Esophagus squamous epithelium (tissue), 5 donors: ENCODE data around the gene TNFRSF11A. TPM values are rescaled to one million over a fixed set of nuclear protein-coding genes. Genes with fewer than 3 reads are reported as not detected.

ENCODE experiments used
- DNase-seq: peaks from one replicate; lab custom pipeline; 2025; lab: John Stamatoyannopoulos, UW
- H3K27ac ChIP-seq, 4 donors: fragments of 200-600 bp; sonication (generic); one replicate each; pipeline ENCODE4 v1.5.1; 2016 to 2019; ENCODE audit warnings: mild to moderate bottlenecking in 1 of 4
- H3K27me3 ChIP-seq, 4 donors: fragments of 200-600 bp; sonication (generic); 1 replicate in 3 of 4; 2 replicates in 1 of 4; pipeline versions ENCODE4 v1.5.1 to v1.6.0; 2017 to 2021; ENCODE audit warnings: antibody characterized with exemption in 1 of 4
- H3K36me3 ChIP-seq, 3 donors: fragments of 200-600 bp; sonication (generic); one replicate each; pipeline ENCODE4 v1.5.1; 2016 to 2019
- H3K4me1 ChIP-seq, 3 donors: fragments of 200-600 bp; sonication (generic); one replicate each; pipeline ENCODE4 v1.5.1; 2017 to 2019
- H3K4me3 ChIP-seq, 4 donors: fragments of 200-600 bp; sonication (generic); 1 replicate in 3 of 4; 2 replicates in 1 of 4; pipeline ENCODE4 v1.5.1; 2016 to 2019; ENCODE audit warnings: mild to moderate bottlenecking in 2 of 4, moderate library complexity in 1 of 4
- H3K9me3 ChIP-seq, 3 donors: fragments of 200-600 bp; sonication (generic); one replicate each; pipeline ENCODE4 v1.5.1; 2016 to 2019
- CTCF ChIP-seq, 6 experiments: fragments of 450-650 bp in 4 of 6; fragments of 200-600 bp in 2 of 6; sonication (generic) in 2 of 6; IDR thresholded peaks; one replicate each; pipeline ENCODE4 v1.5.1; 2016 to 2019; ENCODE audit warnings: antibody characterized with exemption in 6 of 6, mild to moderate bottlenecking in 4 of 6, moderate library complexity in 4 of 6
- POLR2A ChIP-seq, 4 donors: fragments of 450-650 bp; IDR thresholded peaks; one replicate each; pipeline ENCODE4 v1.6.1; 2017; ENCODE audit warnings: antibody characterized with exemption in 4 of 4, mild to moderate bottlenecking in 4 of 4, moderate library complexity in 3 of 4
- WGBS, 2 donors: methylation state at CpG; one replicate each; pipeline ENCODE4 v1.1.5; 2018; 5-methylcytosine and 5-hydroxymethylcytosine counted together
- intact Hi-C: fragments of 100-400 bp; cut with DNase I; formaldehyde crosslinking; loops from one replicate; pipeline ENCODE4 v1.15.0; 2022
- total RNA-seq, 4 donors: library from RNA; depleted of rRNA; stranded (reverse); fragments of >200 nt; gene quantifications; one replicate each; pipeline ENCODE4 v1.1.0, GENCODE V29; 2016
- donor health status: DM: yes; HTN: yes; CAD: no.

TNFRSF11A gene
- total RNA-seq, 4 donors from 2014 or later = 1.9 to 5.6 (median 3.6) TPM

- WGBS, 2 donors = 17 to 26% methylated on average over 3 to 4 of the region's 4 CpGs
- TF ChIP-seq CTCF (IDR thresholded peaks at IDR 0.05) (peak in 1 of 6 experiments; percentile 7), POLR2A (IDR thresholded peaks at IDR 0.05) (no peak)
- Histone ChIP-seq H3K9me3 (no peaks in the 10 kb centered on the region), H3K36me3 (no peaks in the 10 kb centered on the region), H3K27me3 (no peaks in the 10 kb centered on the region), H3K4me3 (no peak overlapping the region), H3K4me1 (no peaks in the 10 kb centered on the region), H3K27ac (no peak overlapping the region)
- no peak for DNase-seq
- intact Hi-C loops = no loop called here
Observed at GRCh38 chr18:62399781-62400308, 74.7 kb downstream of the TNFRSF11A start.

GRCh38 chr18:62400916-62401315 lies 75.8 kb downstream of the TNFRSF11A start:
- WGBS, 2 donors = 88% methylated on average over 3 of the region's 3 CpGs; no CpG with 5 or more reads in 1 of the 2 donors
- H3K27me3 ChIP-seq = no peaks in the 10 kb centered on the region
- H3K36me3 ChIP-seq = no peaks in the 10 kb centered on the region
- TF ChIP-seq POLR2A (IDR thresholded peaks at IDR 0.05) (no peak), CTCF (IDR thresholded peaks at IDR 0.05) (no peak)
- H3K27ac ChIP-seq = no peak overlapping the region
- H3K9me3 ChIP-seq = no peaks in the 10 kb centered on the region
- DNase-seq = no peak
- no peaks in the 10 kb centered on the region for H3K4me1 ChIP-seq
- H3K4me3 ChIP-seq = no peak overlapping the region
- intact Hi-C loops = no loop called here

GRCh38 chr18:62402342-62402948 lies 77.3 kb downstream of the TNFRSF11A start:
- DNase-seq = no peak
- Histone ChIP-seq H3K36me3 (no peaks in the 10 kb centered on the region), H3K27ac (no peak overlapping the region), H3K4me3 (no peak overlapping the region), H3K4me1 (no peaks in the 10 kb centered on the region), H3K9me3 (no peaks in the 10 kb centered on the region), H3K27me3 (no peaks in the 10 kb centered on the region)
- WGBS, 2 donors = 83 to 84% methylated on average over 3 to 5 of the region's 6 CpGs
- TF ChIP-seq CTCF (IDR thresholded peaks at IDR 0.05) = no peak
- intact Hi-C loops = no loop called here

GRCh38 chr18:62403120-62403519 lies 78.0 kb downstream of the TNFRSF11A start:
- no peaks in the 10 kb centered on the region for H3K4me1 ChIP-seq
- no peaks in the 10 kb centered on the region for H3K9me3 ChIP-seq
- H3K4me3 ChIP-seq = no peak overlapping the region
- H3K36me3 ChIP-seq = no peaks in the 10 kb centered on the region
- intact Hi-C loops = no loop called here
- no peaks in the 10 kb centered on the region for H3K27me3 ChIP-seq
- 83% methylated on average over 1 to 3 of the region's 3 CpGs for WGBS, 2 donors
- H3K27ac ChIP-seq = no peak overlapping the region
- DNase-seq = no peak
- TF ChIP-seq POLR2A (IDR thresholded peaks at IDR 0.05) = no peak
- TF ChIP-seq CTCF (IDR thresholded peaks at IDR 0.05) = no peak

- Histone ChIP-seq H3K27ac (no peak overlapping the region), H3K4me3 (no peak overlapping the region), H3K4me1 (no peaks in the 10 kb centered on the region), H3K9me3 (no peaks in the 10 kb centered on the region), H3K36me3 (no peaks in the 10 kb centered on the region), H3K27me3 (peaks cover 0 to 5% (median 0%) of the 10 kb centered on the region in 4 donors)
- TF ChIP-seq CTCF (IDR thresholded peaks at IDR 0.05) = no peak
- TF ChIP-seq POLR2A (IDR thresholded peaks at IDR 0.05) = no peak
- WGBS, 2 donors = 72 to 73% methylated on average over 3 of the region's 3 CpGs
- DNase-seq = no peak
- intact Hi-C loops = no loop called here
Observed at GRCh38 chr18:62404881-62405280, 79.8 kb downstream of the TNFRSF11A start.
